ENCODE data around the gene ZAP70. TPM values are rescaled to one million over a fixed set of nuclear protein-coding genes. Genes with fewer than 3 reads are reported as not detected.
"Not testable (repeated sequence)": the region's sequence is repeated elsewhere in the genome, so short reads cannot be mapped to it uniquely, and the experiment has no call there.

ZAP70 gene
- total RNA-seq, 1 experiment from 2014 or later: not detected

DNA sequence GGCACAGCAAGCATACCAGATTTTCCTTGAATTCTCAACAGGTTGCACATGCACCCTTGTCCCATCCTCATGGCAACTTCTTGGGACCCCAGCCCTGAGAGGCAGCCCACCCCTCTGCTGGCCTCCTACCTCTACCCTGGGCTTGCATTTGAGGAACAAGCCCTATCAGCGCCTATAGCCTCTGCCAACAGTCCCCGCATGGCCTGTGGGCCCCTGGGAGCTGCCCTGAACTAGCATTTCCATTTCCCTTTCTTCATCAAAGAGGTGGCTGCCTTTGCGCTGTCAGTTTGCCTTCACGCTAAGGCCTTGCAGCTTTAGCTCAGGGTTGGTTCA lies 5.4 kb upstream of the ZAP70 start:
- no peak for TF ChIP-seq CTCF (IDR thresholded peaks at IDR 0.05; ENCODE audit: unreplicated experiment)
- Mint-ChIP-seq H3K27me3 (ENCODE audit: unreplicated experiment) (peaks cover 55% of the 10 kb centered on the region), H3K36me3 (ENCODE audit: insufficient read depth, unreplicated experiment) (no peaks in the 10 kb centered on the region), H3K27ac (ENCODE audit: unreplicated experiment) (no peak overlapping the region), H3K4me1 (ENCODE audit: low read depth, unreplicated experiment) (no peaks in the 10 kb centered on the region), H3K9me3 (ENCODE audit: low read depth, unreplicated experiment) (no peaks in the 10 kb centered on the region), H3K4me3 (ENCODE audit: low read depth, unreplicated experiment) (no peak overlapping the region)
- intact Hi-C loops (cut with micrococcal nuclease; ENCODE audit: unreplicated experiment): no loop called here
- BruUV-seq (replicated peaks): no TSS peak
- CTCF ChIA-PET: interaction anchor here (0.9 kb wide), 1 partner anchor 9 kb away, joined by 3 read pairs; no protein-coding TSS in a partner anchor
- DNase-seq: no peak

DNA sequence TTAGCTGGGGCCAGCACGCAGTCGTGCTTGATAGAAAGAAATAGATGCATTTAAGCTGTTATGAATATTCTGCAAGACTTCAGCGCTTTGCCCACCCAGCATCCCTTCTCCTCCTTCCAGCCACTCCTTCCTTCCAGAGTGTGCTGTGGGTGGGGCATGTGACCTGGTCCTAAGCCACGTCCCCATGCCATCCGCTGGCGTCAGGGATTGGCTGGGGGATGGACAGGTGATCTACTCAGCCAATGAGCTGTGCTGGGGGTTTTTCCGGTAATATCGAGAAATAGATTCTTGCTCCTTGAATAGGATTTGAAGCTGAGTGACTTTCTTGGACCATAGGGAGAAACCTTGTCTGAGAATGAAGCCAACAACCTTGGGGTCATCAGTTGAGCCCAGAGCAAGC lies 4.8 kb upstream of the ZAP70 start:
- no peaks in the 10 kb centered on the region for H3K4me1 Mint-ChIP-seq (ENCODE audit: low read depth, unreplicated experiment)
- intact Hi-C loops (cut with micrococcal nuclease; ENCODE audit: unreplicated experiment): no loop called here
- H3K9me3 Mint-ChIP-seq (ENCODE audit: low read depth, unreplicated experiment): no peaks in the 10 kb centered on the region
- no peak for TF ChIP-seq CTCF (IDR thresholded peaks at IDR 0.05; ENCODE audit: unreplicated experiment)
- H3K4me3 Mint-ChIP-seq (ENCODE audit: low read depth, unreplicated experiment): no peak overlapping the region
- CTCF ChIA-PET: interaction anchor here (1.2 kb wide), 1 partner anchor 9 kb away, joined by 5 read pairs; no protein-coding TSS in a partner anchor
- peaks cover 49% of the 10 kb centered on the region for H3K27me3 Mint-ChIP-seq (ENCODE audit: unreplicated experiment)
- no peaks in the 10 kb centered on the region for H3K36me3 Mint-ChIP-seq (ENCODE audit: insufficient read depth, unreplicated experiment)
- DNase-seq: no peak
- BruUV-seq (replicated peaks): no TSS peak
- no peak overlapping the region for H3K27ac Mint-ChIP-seq (ENCODE audit: unreplicated experiment)

DNA sequence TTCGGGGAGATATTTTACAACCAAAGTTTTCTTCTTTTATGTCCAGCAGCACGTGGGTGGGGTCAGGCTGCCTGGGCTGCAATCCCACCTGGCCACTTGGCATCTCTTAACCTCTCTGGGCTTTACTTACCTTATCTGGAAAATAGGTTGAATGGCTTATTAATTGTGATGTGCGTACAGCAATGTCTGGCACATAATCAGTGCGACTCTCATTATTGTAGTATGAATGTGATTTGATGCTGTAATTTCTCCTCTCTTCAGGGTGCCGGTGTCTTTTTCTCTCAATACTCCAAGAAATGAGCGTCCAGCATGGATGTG lies 2.0 kb upstream of the ZAP70 start:
- Mint-ChIP-seq H3K4me3 (ENCODE audit: low read depth, unreplicated experiment) (no peak overlapping the region), H3K36me3 (ENCODE audit: insufficient read depth, unreplicated experiment) (no peaks in the 10 kb centered on the region), H3K4me1 (ENCODE audit: low read depth, unreplicated experiment) (no peaks in the 10 kb centered on the region), H3K27me3 (ENCODE audit: unreplicated experiment) (peaks cover 59% of the 10 kb centered on the region), H3K27ac (ENCODE audit: unreplicated experiment) (no peak overlapping the region), H3K9me3 (ENCODE audit: low read depth, unreplicated experiment) (no peaks in the 10 kb centered on the region)
- no peak for TF ChIP-seq CTCF (IDR thresholded peaks at IDR 0.05; ENCODE audit: unreplicated experiment)
- intact Hi-C loops (cut with micrococcal nuclease; ENCODE audit: unreplicated experiment): no loop called here
- CTCF ChIA-PET: no interaction called here
- BruUV-seq (replicated peaks): no TSS peak
- no peak for DNase-seq

GRCh38 chr2:97712175-97712574 lies 1.2 kb upstream of the ZAP70 start:
- H3K27ac Mint-ChIP-seq (ENCODE audit: unreplicated experiment); H3K4me3 Mint-ChIP-seq (ENCODE audit: low read depth, unreplicated experiment); H3K9me3 Mint-ChIP-seq (ENCODE audit: low read depth, unreplicated experiment); H3K4me1 Mint-ChIP-seq (ENCODE audit: low read depth, unreplicated experiment); DNase-seq; H3K36me3 Mint-ChIP-seq (ENCODE audit: insufficient read depth, unreplicated experiment); CTCF ChIA-PET; BruUV-seq (replicated peaks); intact Hi-C loops (cut with micrococcal nuclease; ENCODE audit: unreplicated experiment): not testable (repeated sequence)
- peaks cover 64% of the 10 kb centered on the region for H3K27me3 Mint-ChIP-seq (ENCODE audit: unreplicated experiment)

DNA sequence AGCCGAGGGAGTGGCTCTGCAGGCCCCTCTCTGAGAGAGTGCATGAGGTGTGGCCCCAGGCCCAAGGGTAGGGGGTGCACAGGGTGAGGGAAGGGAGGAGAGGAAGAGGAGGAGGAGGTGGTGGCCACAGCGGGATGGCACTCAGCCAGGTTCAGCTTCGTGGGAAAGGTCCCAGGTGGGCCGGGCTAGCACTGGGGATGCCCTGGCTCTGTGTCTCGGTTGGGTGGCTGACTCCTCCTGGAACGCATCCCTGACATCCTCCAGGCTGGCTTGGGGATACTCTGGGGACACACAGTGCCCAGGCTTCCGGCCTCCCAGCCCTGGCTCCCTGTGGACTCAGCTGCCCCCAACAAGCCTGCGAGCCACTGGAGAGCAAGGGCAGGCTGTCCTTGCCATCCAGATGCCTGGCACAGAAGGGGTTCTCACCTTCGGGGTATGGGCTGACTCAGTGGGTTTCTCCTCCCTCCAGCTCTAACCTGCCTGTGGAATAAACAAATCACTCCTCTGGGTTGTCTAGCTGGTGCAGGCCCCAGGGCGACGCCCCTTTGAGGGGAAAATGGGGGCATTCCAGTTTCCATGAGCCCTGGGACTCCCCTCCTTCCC lies 582 bp upstream of the ZAP70 start:
- no peaks in the 10 kb centered on the region for H3K9me3 Mint-ChIP-seq (ENCODE audit: low read depth, unreplicated experiment)
- no peak overlapping the region for H3K27ac Mint-ChIP-seq (ENCODE audit: unreplicated experiment)
- no peaks in the 10 kb centered on the region for H3K36me3 Mint-ChIP-seq (ENCODE audit: insufficient read depth, unreplicated experiment)
- no peaks in the 10 kb centered on the region for H3K4me1 Mint-ChIP-seq (ENCODE audit: low read depth, unreplicated experiment)
- no peak overlapping the region for H3K4me3 Mint-ChIP-seq (ENCODE audit: low read depth, unreplicated experiment)
- H3K27me3 Mint-ChIP-seq (ENCODE audit: unreplicated experiment): peaks cover 64% of the 10 kb centered on the region
- DNase-seq: no peak
- BruUV-seq (replicated peaks): no TSS peak
- intact Hi-C loops (cut with micrococcal nuclease; ENCODE audit: unreplicated experiment): no loop called here
- TF ChIP-seq CTCF (IDR thresholded peaks at IDR 0.05; ENCODE audit: unreplicated experiment): no peak
- CTCF ChIA-PET: no interaction called here

Measured in Calu3 (cell line).